ENCODE results near the gene MRPL49. TPM values are rescaled to one million over a fixed set of nuclear protein-coding genes. Genes with fewer than 3 reads are reported as not detected.
"Not testable (repeated sequence)": the region's sequence is repeated elsewhere in the genome, so short reads cannot be mapped to it uniquely, and the experiment has no call there.

The MRPL49 gene
- total RNA-seq, 1 experiment from 2014 or later, result 52.8 TPM

DNA sequence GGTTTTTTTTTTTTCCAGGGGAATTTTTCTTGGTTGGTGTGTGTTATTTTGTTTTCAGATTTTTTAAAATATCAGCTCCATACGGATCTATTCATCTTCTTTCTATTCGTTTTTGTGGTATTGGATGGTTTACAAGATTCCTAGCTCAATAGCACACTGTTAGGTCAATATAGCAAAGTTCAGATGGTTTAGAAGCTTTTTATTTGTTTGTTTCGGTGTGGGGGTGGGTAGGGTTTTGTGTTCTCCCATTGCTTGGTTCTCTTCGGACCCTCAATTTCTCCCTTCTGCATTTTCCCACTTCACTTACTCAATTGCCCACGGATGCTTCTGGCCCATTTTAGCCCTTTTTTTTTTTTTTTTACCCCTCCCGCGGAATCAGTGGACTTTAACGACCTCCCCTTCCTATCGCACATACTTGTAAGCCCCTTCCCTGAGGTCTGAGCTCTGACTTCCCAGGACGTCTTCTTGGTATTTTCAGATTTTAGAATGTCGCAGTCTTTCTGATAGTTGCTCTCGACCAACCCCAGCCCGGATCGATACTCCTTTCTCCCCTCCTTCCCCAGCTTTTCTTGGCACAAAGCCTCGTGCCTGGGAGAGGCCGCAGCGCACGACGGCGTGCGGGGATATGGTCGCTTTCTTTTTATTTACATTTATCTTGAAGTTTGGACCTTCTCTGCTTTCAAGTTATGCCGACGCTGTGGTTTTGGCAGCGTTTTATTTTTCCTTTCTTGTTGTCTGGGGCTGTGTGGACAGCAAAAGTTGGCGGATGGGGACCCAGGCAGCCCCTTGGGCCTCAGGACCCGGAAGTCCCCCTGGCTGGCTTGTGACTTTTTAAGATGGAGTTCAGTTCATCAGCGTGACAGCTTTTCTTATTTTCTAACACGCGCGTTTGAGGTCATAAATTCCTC, 43.5 kb downstream of the MRPL49 start:
- no peak for DNase-seq (ENCODE audit: low spot score)

DNA sequence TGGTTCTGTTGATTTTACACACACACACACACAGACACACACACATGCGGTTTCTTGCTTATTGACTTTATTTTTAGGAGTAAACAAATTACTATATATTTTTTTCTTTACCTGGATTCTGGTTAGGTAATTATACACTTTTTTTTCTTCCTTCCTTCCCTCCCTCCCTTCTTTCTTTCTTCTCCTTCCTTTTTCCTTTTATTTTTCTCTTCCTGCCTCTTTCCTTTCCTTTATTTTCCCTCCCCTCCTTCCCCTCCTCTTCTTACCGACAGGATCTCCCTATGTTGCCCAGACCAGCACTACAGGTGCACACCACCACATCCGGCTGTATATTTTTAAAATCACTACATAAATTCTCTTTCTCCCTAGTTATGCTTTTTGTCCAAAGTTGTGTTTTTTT, 44.8 kb downstream of the MRPL49 start:
- no peak for DNase-seq (ENCODE audit: low spot score)

GRCh38 chr11:65167656-65168055, 45.5 kb downstream of the MRPL49 start:
- no peak for DNase-seq (ENCODE audit: low spot score)

DNA sequence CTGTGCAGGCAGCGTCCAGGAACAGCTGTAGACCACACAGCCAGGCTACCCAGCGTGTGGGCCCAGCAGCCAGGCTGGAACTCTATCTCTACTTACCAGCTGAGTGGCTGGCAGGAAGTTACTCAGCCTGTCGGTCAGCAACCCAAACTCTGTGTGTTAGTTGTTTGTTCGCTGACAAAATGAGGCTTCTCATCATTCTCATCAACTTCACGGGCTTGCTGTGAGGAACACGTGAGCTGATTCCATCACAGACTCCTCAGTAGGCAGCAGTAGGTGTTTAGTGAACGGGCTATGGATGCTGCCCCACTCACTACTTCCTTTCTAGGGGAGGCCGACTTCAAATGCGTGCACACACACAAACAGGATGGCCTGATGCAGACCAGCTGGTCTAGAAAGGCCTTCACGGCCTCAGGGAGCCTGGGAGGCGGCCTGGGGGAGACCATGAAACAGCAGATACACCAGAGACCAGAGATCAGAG, 47.1 kb downstream of the MRPL49 start:
- DNase-seq (ENCODE audit: low spot score), result peak; percentile 35

DNA sequence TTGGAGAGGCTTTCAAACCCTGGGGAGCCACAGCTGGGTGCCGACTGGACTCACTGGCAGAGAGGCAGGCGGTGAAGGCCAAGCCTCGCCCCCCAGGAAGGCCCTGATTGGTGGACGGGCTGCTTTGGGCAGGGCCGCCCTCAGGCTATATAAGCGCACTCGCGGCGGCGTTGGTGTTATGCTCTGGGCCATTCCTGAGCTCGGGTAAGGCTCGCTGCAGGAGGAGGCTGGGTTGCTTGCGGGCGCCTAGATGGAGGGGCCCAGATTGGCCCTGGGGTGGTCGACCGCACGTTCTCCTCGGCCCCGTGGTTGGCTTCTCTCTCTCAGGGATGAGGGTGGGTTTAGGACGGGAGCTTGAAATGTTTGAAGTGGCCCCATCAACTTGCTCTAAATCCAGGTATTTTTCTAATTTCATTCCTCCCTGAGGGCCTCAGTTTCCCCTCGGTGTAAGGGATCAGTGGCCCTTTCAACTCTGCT, 48.0 kb downstream of the MRPL49 start, which contains the start of gene SPDYC:
Gene SPDYC, plus strand, starts transcription at position 176 of the 477 bp plus-strand sequence. CDS start 1,125 bp downstream, outside the sequence.
- no peak for DNase-seq (ENCODE audit: low spot score)

GRCh38 chr11:65172600-65172999, 50.5 kb downstream of the MRPL49 start:
- DNase-seq (ENCODE audit: low spot score), result no peak

DNA sequence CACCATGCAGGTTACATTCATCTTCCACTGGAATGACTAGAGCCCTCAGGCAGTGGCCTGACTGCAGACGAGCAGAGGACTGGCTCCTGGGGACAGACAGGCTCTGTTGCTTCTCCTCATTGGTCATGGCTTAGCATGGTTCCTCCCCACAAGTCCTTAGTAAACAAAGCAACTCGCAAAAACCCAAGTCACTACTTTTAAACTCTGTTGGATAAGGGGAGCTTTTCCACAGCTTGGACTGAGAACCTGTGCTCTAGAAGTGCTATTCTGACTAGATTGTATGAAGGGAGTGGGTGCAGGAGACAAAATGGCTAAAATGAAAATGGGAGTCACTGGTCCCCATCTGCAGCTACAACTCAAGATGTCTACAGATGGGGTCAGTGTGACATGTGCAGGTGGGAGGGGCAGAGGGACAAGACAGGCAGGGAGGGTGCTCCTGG, 52.5 kb downstream of the MRPL49 start:
- not testable (repeated sequence) for DNase-seq (ENCODE audit: low spot score)

Other genes with a start within 250 kb of the MRPL49 start
- 81.4 and 117 TPM in 2 replicates for gene EHD1, start 243.7 kb upstream of the MRPL49 start, total RNA-seq (2014; rRNA removed; shearing (Covaris generic))
- 10.7 and 15.1 TPM in 2 replicates for gene ATG2A, start 205.1 kb upstream of the MRPL49 start, total RNA-seq (2014; rRNA removed; shearing (Covaris generic))
- gene PPP2R5B, start 197.6 kb upstream of the MRPL49 start, total RNA-seq (2014; rRNA removed; shearing (Covaris generic)), result 18.4 and 19.6 TPM in 2 replicates
- not detected in 2 replicates for gene GPHA2, start 186.4 kb upstream of the MRPL49 start, total RNA-seq (2014; rRNA removed; shearing (Covaris generic))
- gene MAJIN, start 150.2 kb upstream of the MRPL49 start, total RNA-seq (2014; rRNA removed; shearing (Covaris generic)), result not detected in 2 replicates
- gene BATF2, start 125.3 kb upstream of the MRPL49 start, total RNA-seq (2014; rRNA removed; shearing (Covaris generic)), result 0.50 and 0.59 TPM in 2 replicates
- 170 and 196 TPM in 2 replicates for gene ARL2, start 108.2 kb upstream of the MRPL49 start, total RNA-seq (2014; rRNA removed; shearing (Covaris generic))
- 13.4 and 31.2 TPM in 2 replicates for gene SNX15, start 94.9 kb upstream of the MRPL49 start, total RNA-seq (2014; rRNA removed; shearing (Covaris generic))
- 44.0 and 52.3 TPM in 2 replicates for gene SAC3D1, start 81.1 kb upstream of the MRPL49 start, total RNA-seq (2014; rRNA removed; shearing (Covaris generic))
- not detected in 2 replicates for gene NAALADL1, start 63.8 kb upstream of the MRPL49 start, total RNA-seq (2014; rRNA removed; shearing (Covaris generic))
- gene CDCA5, start 38.3 kb upstream of the MRPL49 start, total RNA-seq (2014; rRNA removed; shearing (Covaris generic)), result 40.0 and 49.5 TPM in 2 replicates
- gene ZFPL1, start 38.1 kb upstream of the MRPL49 start, total RNA-seq (2014; rRNA removed; shearing (Covaris generic)), result 41.4 and 65.5 TPM in 2 replicates
- 51.1 and 208 TPM in 2 replicates for gene VPS51, start 26.1 kb upstream of the MRPL49 start, total RNA-seq (2014; rRNA removed; shearing (Covaris generic))
- gene TM7SF2, start 10.4 kb upstream of the MRPL49 start, total RNA-seq (2014; rRNA removed; shearing (Covaris generic)), result 1.9 and 8.5 TPM in 2 replicates
- gene ZNHIT2, start 4.6 kb upstream of the MRPL49 start, total RNA-seq (2014; rRNA removed; shearing (Covaris generic)), result 10.4 and 22.3 TPM in 2 replicates
- gene FAU, start 187 bp upstream of the MRPL49 start, total RNA-seq (2014; rRNA removed; shearing (Covaris generic)), result 286 and 528 TPM in 2 replicates
- gene SYVN1, start 12.2 kb downstream of the MRPL49 start, total RNA-seq (2014; rRNA removed; shearing (Covaris generic)), result 17.0 and 30.6 TPM in 2 replicates
- gene SPDYC, start 47.9 kb downstream of the MRPL49 start, total RNA-seq (2014; rRNA removed; shearing (Covaris generic)), result not detected in 2 replicates
- gene CAPN1, start 59.6 kb downstream of the MRPL49 start, total RNA-seq (2014; rRNA removed; shearing (Covaris generic)), result 156 and 170 TPM in 2 replicates
- gene POLA2, start 139.6 kb downstream of the MRPL49 start, total RNA-seq (2014; rRNA removed; shearing (Covaris generic)), result 14.2 and 18.1 TPM in 2 replicates
- 1.7 and 5.3 TPM in 2 replicates for gene CDC42EP2, start 192.5 kb downstream of the MRPL49 start, total RNA-seq (2014; rRNA removed; shearing (Covaris generic))
- 37.9 and 57.0 TPM in 2 replicates for gene DPF2, start 211.5 kb downstream of the MRPL49 start, total RNA-seq (2014; rRNA removed; shearing (Covaris generic))
- 2.0 and 3.5 TPM in 2 replicates for gene TIGD3, start 232.4 kb downstream of the MRPL49 start, total RNA-seq (2014; rRNA removed; shearing (Covaris generic))